ENCODE results near the gene GAREM1.

GRCh38 chr18:32389191-32389590 is 81.5 kb downstream of the GAREM1 start:
- TF ChIP-seq CTCF (IDR thresholded peaks at IDR 0.05) (no peak), POLR2A (IDR thresholded peaks at IDR 0.05) (no peak)
